Measurements from ENCODE around the gene HSPA4L. TPM values are rescaled to one million over a fixed set of nuclear protein-coding genes. Genes with fewer than 3 reads are reported as not detected.

Gene HSPA4L
- 7.8 and 14.4 TPM in 2 replicates for total RNA-seq

DNA sequence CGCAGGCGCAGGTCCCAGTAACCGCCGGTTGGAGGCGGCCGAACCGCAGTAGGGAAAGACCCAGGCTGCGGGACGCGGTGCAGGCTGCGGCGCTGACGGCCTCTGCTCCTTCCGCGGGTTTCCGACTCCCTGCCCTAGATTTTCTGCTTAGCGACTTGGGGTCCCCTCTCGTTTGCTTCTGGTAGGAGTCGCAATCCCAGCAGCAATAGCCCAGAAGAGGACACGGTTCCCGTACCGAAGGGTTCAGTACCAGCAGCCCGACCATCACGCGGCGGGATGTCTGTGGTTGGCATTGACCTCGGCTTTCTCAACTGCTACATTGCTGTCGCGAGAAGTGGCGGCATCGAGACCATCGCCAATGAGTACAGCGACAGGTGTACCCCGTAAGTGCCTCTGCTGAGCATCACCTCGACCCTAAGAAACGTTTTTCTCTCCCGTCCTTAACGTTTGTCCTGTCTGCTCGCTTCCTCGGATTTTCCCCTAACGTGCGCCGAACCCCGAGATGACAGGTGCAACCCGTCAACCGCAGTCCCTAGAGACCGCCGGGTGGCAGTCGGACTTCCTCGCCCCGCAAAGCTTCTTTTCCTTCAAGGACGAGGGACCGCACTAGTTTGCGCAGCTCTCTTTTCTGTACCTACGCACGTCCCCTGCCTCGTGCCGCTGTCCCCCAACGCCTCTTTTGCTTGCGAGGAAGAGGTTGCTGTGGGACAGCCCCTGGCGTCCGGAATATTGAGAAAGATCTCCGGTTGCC, at the start of gene HSPA4L:
Gene HSPA4L (plus strand): TSS at position 48 of the 751 bp plus-strand sequence. CDS start 229 bp downstream, at position 277.

DNA sequence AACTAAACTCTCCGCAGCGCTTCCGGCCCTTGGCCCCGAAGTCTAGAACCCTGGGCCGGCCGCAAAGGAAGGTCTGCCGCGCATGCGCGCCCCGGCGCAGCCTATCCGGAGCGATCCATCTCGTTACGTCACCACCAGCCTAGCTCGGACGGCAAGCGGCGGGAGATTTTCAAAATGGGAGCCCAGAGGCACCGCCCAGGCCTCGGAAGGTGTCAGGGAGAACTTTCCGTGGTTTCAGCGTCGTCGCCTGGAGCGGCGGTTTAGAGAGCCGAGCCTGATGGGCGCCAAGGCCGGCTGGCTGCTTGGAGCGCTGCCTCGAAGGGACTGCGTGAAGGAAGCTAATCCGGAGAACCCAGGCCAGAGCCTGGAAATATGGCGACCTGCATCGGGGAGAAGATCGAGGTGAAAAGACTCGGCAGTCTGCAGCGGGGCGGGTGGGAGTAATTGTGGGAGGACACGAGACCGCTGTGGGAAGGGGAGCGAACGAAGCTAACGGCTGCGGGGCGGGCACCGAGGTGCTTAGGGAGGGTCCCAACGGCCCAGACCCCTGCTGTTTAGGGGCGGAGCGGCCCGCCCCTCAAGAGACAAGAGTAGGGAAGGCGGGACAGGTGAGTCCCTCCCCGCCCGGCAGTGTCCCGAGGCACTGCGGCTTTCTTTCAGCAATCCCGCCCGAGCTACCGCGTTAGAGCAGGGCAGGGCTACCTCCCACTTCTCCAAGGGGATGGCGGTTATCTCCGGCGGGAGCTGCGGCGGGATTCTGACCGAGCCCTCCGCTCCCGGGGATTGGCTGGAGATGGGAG, 98.8 kb downstream of the HSPA4L start, which contains the start of gene PLK4:
Gene PLK4 (plus strand): TSS at position 131 of the 800 bp plus-strand sequence. CDS start 242 bp downstream, at position 373.

Other genes with a start within 250 kb of the HSPA4L start
- gene INTU, start 149.4 kb upstream of the HSPA4L start, total RNA-seq: 2.6 and 4.6 TPM in 2 replicates
- not detected in 2 replicates for gene SLC25A31, start 51.9 kb upstream of the HSPA4L start, total RNA-seq
- gene PLK4, start 98.6 kb downstream of the HSPA4L start, total RNA-seq: 5.2 and 13.3 TPM in 2 replicates
- gene MFSD8, start 182.9 kb downstream of the HSPA4L start, total RNA-seq: 19.3 and 20.6 TPM in 2 replicates
- 7.5 and 9.2 TPM in 2 replicates for gene ABHD18, start 183.1 kb downstream of the HSPA4L start, total RNA-seq

Data from vein endothelial cell (primary cell).